Muscle layer of duodenum (tissue), 2 donors: Measurements from ENCODE around the gene COL6A2.

Experiments
- H3K27ac ChIP-seq: one replicate; pipeline ENCODE4 v1.7.0; 2013; ENCODE audit warnings: mild to moderate bottlenecking, low read length
- H3K27me3 ChIP-seq: one replicate; pipeline ENCODE4 v1.7.0; 2013; ENCODE audit warnings: low read depth, mild to moderate bottlenecking, control low read depth, low read length
- H3K36me3 ChIP-seq, 2 donors: one replicate each; pipeline ENCODE4 v1.7.0; 2013; ENCODE audit warnings: low read length in 2 of 2, control low read depth in 1 of 2, mild to moderate bottlenecking in 1 of 2; ENCODE audit not compliant: insufficient read depth in 2 of 2, control insufficient read depth in 1 of 2
- H3K4me1 ChIP-seq, 2 donors: one replicate each; pipeline ENCODE4 v1.7.0; 2013; ENCODE audit warnings: low read length in 2 of 2, mild to moderate bottlenecking in 2 of 2, control low read depth in 1 of 2, moderate library complexity in 1 of 2; ENCODE audit not compliant: insufficient read depth in 2 of 2, control insufficient read depth in 1 of 2
- H3K4me3 ChIP-seq, 2 donors: one replicate each; pipeline ENCODE4 v1.7.0; 2013; ENCODE audit warnings: low read length in 2 of 2, low read depth in 1 of 2, mild to moderate bottlenecking in 1 of 2
- H3K9me3 ChIP-seq, 2 donors: one replicate each; pipeline ENCODE4 v1.7.0; 2013; ENCODE audit warnings: low read length in 2 of 2, control low read depth in 1 of 2, mild to moderate bottlenecking in 1 of 2; ENCODE audit not compliant: control insufficient read depth in 1 of 2
- donor health status: healthy.

COL6A2 gene

GRCh38 chr21:46153247-46154154 is 55.6 kb downstream of the COL6A2 start:
- Histone ChIP-seq H3K36me3 (no peaks in the 10 kb centered on the region), H3K4me3 (no peak overlapping the region), H3K27ac (no peak overlapping the region)

GRCh38 chr21:46154155-46154954 is 56.4 kb downstream of the COL6A2 start:
- Histone ChIP-seq H3K4me1 (peaks cover 0 to 6% of the 10 kb centered on the region in 2 donors), H3K27me3 (no peaks in the 10 kb centered on the region), H3K9me3 (no peaks in the 10 kb centered on the region), H3K27ac (no peak overlapping the region), H3K4me3 (no peak overlapping the region), H3K36me3 (no peaks in the 10 kb centered on the region)

More at GRCh38 chr21:46153247-46154154, 55.6 kb downstream of the COL6A2 start:
- H3K27me3 ChIP-seq = no peaks in the 10 kb centered on the region
- H3K4me1 ChIP-seq = peaks cover 0 to 6% of the 10 kb centered on the region in 2 donors
- H3K9me3 ChIP-seq = no peaks in the 10 kb centered on the region

- peaks cover 0 to 6% of the 10 kb centered on the region in 2 donors for H3K4me1 ChIP-seq
- H3K9me3 ChIP-seq = no peaks in the 10 kb centered on the region
- no peaks in the 10 kb centered on the region for H3K36me3 ChIP-seq
- no peak overlapping the region for H3K4me3 ChIP-seq
- H3K27ac ChIP-seq = no peak overlapping the region
- H3K27me3 ChIP-seq = no peaks in the 10 kb centered on the region
These were observed 57.1 kb downstream of the COL6A2 start for GRCh38 chr21:46154955-46155513.

DNA sequence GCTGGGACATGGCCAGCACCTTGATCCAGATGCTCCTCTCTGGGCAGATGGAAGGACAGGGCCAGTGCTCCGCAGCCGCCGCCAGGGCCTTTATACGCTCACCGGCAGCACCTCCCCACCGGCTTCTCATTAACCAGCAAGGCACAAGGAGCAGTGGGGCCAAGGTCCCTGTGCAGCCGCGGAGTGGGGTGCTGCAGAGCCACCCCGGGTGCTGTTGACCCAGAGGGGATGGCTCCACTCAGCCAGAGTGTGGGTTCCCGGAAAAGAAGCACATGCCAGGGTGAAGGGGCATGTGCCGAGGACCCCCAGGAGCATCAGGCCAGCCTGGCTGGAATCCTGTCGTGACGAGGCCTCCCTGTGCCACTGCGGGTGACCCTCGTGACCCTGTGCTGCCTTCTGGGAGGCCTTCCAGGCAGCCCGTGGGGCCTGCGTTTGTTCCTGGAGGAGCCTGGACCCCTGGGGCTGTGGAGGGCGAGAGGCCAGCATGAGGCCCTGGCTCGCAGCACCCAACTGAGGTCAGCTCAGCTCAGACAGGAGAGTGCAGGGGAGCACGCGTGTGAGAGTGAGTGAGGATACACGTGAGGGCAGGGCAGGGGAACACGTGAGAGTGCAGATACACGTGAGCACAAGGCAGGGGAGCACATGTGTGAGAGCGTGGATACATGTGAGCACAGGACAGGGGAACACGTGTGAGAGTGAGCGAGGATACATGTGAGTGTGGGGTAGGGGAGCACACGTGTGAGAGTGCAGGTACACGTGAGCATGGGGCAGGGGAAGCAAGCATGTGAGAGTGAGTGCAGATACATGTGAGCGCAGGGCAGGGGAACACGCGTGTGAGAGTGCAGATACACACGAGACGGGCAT is 57.8 kb downstream of the COL6A2 start, which contains the start of gene FTCD:
FTCD (minus strand) TSS at position 66 of the 864 bp plus-strand sequence; CDS start at position 10, 56 bp downstream.
- H3K4me1 ChIP-seq = peaks cover 0 to 6% of the 10 kb centered on the region in 2 donors
- H3K4me3 ChIP-seq = no peak within 1 kb of the TSS
- H3K9me3 ChIP-seq = no peaks in the 10 kb centered on the region
- H3K27ac ChIP-seq = no peak within 1 kb of the TSS
- H3K36me3 ChIP-seq = no peaks in the 10 kb centered on the region
- H3K27me3 ChIP-seq = no peaks in the 10 kb centered on the region

GRCh38 chr21:46156378-46156645 is 58.4 kb downstream of the COL6A2 start:
- Histone ChIP-seq H3K27me3 (no peaks in the 10 kb centered on the region), H3K9me3 (no peaks in the 10 kb centered on the region), H3K4me1 (peaks cover 0 to 6% of the 10 kb centered on the region in 2 donors), H3K36me3 (no peaks in the 10 kb centered on the region), H3K27ac (no peak overlapping the region), H3K4me3 (no peak overlapping the region)

DNA sequence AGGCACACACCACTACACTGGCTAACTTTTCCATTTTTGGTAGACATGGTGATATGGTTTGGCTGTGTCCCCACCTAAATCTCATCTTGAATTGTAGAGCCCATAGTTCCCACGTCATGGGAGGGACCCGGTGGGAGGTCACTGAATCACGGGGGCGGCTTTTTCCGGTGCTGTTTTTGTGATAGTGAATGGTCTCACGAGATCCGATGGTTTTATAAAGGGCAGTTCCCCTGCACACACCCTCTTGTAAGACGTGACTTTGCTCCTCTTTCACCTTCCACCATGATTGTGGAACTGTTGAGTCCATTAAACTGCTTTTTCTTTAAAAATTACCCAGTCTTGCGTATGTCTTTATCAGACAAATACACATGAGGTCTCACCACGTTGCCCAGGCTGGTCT is 58.8 kb downstream of the COL6A2 start:
- Histone ChIP-seq H3K4me3 (no peak overlapping the region), H3K27me3 (no peaks in the 10 kb centered on the region), H3K4me1 (peaks cover 0 to 6% of the 10 kb centered on the region in 2 donors), H3K27ac (no peak overlapping the region), H3K9me3 (no peaks in the 10 kb centered on the region), H3K36me3 (no peaks in the 10 kb centered on the region)

GRCh38 chr21:46157396-46157986 is 59.6 kb downstream of the COL6A2 start:
- no peaks in the 10 kb centered on the region for H3K36me3 ChIP-seq
- no peak overlapping the region for H3K27ac ChIP-seq
- H3K4me1 ChIP-seq = peaks cover 0 to 6% of the 10 kb centered on the region in 2 donors
- no peaks in the 10 kb centered on the region for H3K27me3 ChIP-seq
- H3K9me3 ChIP-seq = no peaks in the 10 kb centered on the region
- no peak overlapping the region for H3K4me3 ChIP-seq

DNA sequence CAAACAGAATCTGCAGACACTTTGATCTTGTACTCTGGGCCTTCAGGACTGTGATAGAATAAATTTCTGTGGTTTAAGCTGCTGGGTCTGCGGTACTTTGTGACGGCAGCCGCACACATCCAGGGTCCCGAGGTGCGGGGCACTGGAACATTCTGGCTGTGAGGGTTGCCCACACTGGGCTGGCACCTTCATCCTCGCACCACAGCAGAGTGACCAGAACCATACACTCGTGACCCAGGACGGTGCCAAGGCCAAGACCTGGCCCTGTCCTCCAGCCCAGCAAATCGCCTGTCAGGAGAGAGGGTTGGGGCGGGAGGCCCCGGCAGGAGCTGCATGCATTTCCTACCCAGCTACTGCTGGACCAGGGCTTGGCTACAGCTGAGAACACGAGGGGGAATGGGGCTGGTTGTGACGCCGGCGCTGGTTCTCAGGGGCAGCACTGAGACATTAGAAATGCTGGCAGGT is 60.1 kb downstream of the COL6A2 start:
- H3K4me1 ChIP-seq = peaks cover 0 to 6% of the 10 kb centered on the region in 2 donors
- H3K36me3 ChIP-seq = no peaks in the 10 kb centered on the region
- no peak overlapping the region for H3K27ac ChIP-seq
- no peaks in the 10 kb centered on the region for H3K9me3 ChIP-seq
- H3K27me3 ChIP-seq = no peaks in the 10 kb centered on the region
- H3K4me3 ChIP-seq = no peak overlapping the region

DNA sequence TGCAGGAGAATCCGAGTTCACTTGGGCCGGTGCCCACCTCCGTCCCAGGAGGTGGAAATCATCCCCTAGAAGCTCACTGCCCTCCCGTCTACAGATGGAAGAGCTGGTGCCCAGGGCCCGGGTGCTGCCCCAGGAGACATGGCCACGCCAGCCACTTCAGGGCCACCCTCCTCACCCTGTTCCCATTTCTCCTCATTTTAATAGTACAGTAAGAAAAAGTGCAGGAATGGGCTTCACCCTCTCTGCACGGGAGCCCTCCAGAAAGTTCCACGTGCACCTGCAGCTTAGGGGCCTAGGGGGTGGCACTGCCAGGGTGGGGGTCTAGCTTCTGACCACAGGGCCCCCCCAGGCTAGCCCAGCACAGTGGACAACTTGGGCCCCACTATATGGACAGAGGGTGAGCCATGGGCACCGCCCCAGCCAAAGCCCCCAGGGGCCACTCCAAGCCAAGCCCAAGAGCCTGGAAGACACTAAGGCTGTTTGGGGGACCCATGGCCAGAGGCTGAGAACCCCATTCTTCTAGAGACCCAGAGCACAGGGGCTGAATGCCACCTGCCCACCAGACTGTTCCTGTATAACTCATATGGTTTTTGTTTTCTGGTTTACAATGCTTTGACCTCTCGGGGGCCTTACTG is 60.9 kb downstream of the COL6A2 start:
- no peaks in the 10 kb centered on the region for H3K27me3 ChIP-seq
- H3K27ac ChIP-seq = no peak overlapping the region
- no peak overlapping the region for H3K4me3 ChIP-seq
- H3K4me1 ChIP-seq = peaks cover 0 to 1% of the 10 kb centered on the region in 2 donors
- no peaks in the 10 kb centered on the region for H3K36me3 ChIP-seq
- no peaks in the 10 kb centered on the region for H3K9me3 ChIP-seq

- Histone ChIP-seq H3K27ac (no peak overlapping the region), H3K9me3 (no peaks in the 10 kb centered on the region), H3K36me3 (no peaks in the 10 kb centered on the region), H3K4me3 (no peak overlapping the region), H3K27me3 (no peaks in the 10 kb centered on the region), H3K4me1 (no peaks in the 10 kb centered on the region)
These were observed 61.5 kb downstream of the COL6A2 start for GRCh38 chr21:46159390-46159789.
